ENCODE results near the gene CHN2.

DNA sequence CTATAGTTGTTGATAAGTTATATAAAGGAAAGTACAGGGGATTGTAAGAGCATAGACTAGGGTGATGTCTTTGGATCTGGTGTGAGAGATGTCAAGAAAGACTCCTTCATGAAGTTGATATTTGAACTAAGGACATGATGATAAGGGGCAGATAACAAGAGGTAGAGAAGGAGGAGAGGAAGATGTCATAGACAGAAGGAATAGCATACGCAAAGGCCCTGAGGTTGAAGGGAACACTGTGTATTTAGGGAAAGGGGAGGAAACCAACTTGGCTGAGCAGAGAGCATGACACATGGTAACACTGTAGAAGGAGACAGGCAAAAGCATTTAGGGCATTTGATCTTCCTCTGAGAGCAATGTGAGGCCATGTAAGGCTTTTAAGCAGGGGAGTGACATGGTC lies 170.8 kb downstream of the CHN2 start:
- TF ChIP-seq, protein P1, sequence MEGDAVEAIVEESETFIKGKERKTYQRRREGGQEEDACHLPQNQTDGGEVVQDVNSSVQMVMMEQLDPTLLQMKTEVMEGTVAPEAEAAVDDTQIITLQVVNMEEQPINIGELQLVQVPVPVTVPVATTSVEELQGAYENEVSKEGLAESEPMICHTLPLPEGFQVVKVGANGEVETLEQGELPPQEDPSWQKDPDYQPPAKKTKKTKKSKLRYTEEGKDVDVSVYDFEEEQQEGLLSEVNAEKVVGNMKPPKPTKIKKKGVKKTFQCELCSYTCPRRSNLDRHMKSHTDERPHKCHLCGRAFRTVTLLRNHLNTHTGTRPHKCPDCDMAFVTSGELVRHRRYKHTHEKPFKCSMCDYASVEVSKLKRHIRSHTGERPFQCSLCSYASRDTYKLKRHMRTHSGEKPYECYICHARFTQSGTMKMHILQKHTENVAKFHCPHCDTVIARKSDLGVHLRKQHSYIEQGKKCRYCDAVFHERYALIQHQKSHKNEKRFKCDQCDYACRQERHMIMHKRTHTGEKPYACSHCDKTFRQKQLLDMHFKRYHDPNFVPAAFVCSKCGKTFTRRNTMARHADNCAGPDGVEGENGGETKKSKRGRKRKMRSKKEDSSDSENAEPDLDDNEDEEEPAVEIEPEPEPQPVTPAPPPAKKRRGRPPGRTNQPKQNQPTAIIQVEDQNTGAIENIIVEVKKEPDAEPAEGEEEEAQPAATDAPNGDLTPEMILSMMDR (IDR thresholded peaks at IDR 0.05) = no peak
- TF ChIP-seq POLR2AphosphoS5 (IDR thresholded peaks at IDR 0.05) (no peak), POLR2A (IDR thresholded peaks at IDR 0.05; ENCODE audit: low read depth) (no peak)
